Measurements from ENCODE around the gene CDK18.

- no peak for TF ChIP-seq ZNF174 (CRISPR knock-in tag; IDR thresholded peaks at IDR 0.05)
- TF ChIP-seq ARID3A (IDR thresholded peaks at IDR 0.05; ENCODE audit: borderline replicate concordance, low read depth, low read length): no peak
Observed at GRCh38 chr1:205502111-205502810, 2.2 kb upstream of the CDK18 start.
